Loucy (cell line): ENCODE results near the gene CUL9.

ENCODE experiments used
- EZH2phosphoT487 ChIP-seq: fragments of 200-600 bp; IDR thresholded peaks from 2 replicates; pipeline ENCODE4 v1.6.1; 2018; ENCODE audit warnings: antibody characterized with exemption, mild to moderate bottlenecking, moderate library complexity, borderline replicate concordance
- TF ChIP-seq, protein P1 (sequence below): fragments of 200-600 bp; sonication (generic); conservative IDR thresholded peaks from 2 replicates; pipeline ENCODE4 v1.5.1; 2014; ENCODE audit warnings: mild to moderate bottlenecking, antibody characterized with exemption, low read length

GRCh38 chr6:43138267-43138666 lies 43.7 kb upstream of the CUL9 start:
- TF ChIP-seq, protein P1, sequence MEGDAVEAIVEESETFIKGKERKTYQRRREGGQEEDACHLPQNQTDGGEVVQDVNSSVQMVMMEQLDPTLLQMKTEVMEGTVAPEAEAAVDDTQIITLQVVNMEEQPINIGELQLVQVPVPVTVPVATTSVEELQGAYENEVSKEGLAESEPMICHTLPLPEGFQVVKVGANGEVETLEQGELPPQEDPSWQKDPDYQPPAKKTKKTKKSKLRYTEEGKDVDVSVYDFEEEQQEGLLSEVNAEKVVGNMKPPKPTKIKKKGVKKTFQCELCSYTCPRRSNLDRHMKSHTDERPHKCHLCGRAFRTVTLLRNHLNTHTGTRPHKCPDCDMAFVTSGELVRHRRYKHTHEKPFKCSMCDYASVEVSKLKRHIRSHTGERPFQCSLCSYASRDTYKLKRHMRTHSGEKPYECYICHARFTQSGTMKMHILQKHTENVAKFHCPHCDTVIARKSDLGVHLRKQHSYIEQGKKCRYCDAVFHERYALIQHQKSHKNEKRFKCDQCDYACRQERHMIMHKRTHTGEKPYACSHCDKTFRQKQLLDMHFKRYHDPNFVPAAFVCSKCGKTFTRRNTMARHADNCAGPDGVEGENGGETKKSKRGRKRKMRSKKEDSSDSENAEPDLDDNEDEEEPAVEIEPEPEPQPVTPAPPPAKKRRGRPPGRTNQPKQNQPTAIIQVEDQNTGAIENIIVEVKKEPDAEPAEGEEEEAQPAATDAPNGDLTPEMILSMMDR, result no peak
- no peak for TF ChIP-seq EZH2phosphoT487
